Hepatocyte (in vitro differentiated cells): ENCODE data around the gene RAB3C. TPM values are rescaled to one million over a fixed set of nuclear protein-coding genes. Genes with fewer than 3 reads are reported as not detected.

ENCODE experiments used
- DNase-seq: peaks from one replicate; pipeline ENCODE4 v3.0.0-alpha.2; 2016; ENCODE audit warnings: low spot score
- H2AFZ ChIP-seq: fragments of 200-600 bp; sonication (generic); 2 replicates; pipeline ENCODE4 v1.6.0; 2016; ENCODE audit warnings: antibody characterized with exemption, mild to moderate bottlenecking
- H3K27ac ChIP-seq: fragments of 200-600 bp; sonication (generic); 2 replicates; pipeline ENCODE4 v1.5.1; 2016; ENCODE audit warnings: mild to moderate bottlenecking
- H3K27me3 ChIP-seq: fragments of 200-600 bp; sonication (generic); 2 replicates; pipeline ENCODE4 v1.6.1; 2016
- H3K36me3 ChIP-seq: fragments of 200-600 bp; sonication (generic); replicated peaks from 2 replicates; pipeline ENCODE4 v1.5.1; 2016; ENCODE audit warnings: low read depth; ENCODE audit not compliant: insufficient read depth
- H3K4me1 ChIP-seq: fragments of 200-600 bp; sonication (generic); 2 replicates; pipeline ENCODE4 v1.5.1; 2016; ENCODE audit warnings: mild to moderate bottlenecking, moderate library complexity; ENCODE audit not compliant: insufficient read depth
- H3K4me2 ChIP-seq: fragments of 200-600 bp; sonication (generic); 2 replicates; pipeline ENCODE4 v1.6.0; 2016
- H3K4me3 ChIP-seq: fragments of 200-600 bp; sonication (generic); 2 replicates; pipeline ENCODE4 v1.5.1; 2016; ENCODE audit warnings: mild to moderate bottlenecking
- H3K79me2 ChIP-seq: fragments of 200-600 bp; sonication (generic); 2 replicates; pipeline ENCODE4 v1.6.0; 2017; ENCODE audit warnings: mild to moderate bottlenecking
- H3K9me2 ChIP-seq: fragments of 200-600 bp; sonication (generic); replicated peaks from 2 replicates; pipeline ENCODE4 v1.6.0; 2017; ENCODE audit warnings: mild to moderate bottlenecking; ENCODE audit not compliant: insufficient read depth
- H3K9me3 ChIP-seq: fragments of 200-600 bp; sonication (generic); 2 replicates; pipeline ENCODE4 v1.5.1; 2016; ENCODE audit warnings: low read depth, mild to moderate bottlenecking
- H4K20me1 ChIP-seq: fragments of 200-600 bp; sonication (generic); 2 replicates; pipeline ENCODE4 v1.6.0; 2016; ENCODE audit warnings: mild to moderate bottlenecking; ENCODE audit not compliant: insufficient read depth, poor library complexity, severe bottlenecking
- CTCF ChIP-seq: fragments of 200-600 bp; sonication (generic); IDR thresholded peaks from 2 replicates; pipeline ENCODE4 v1.5.1; 2016; ENCODE audit warnings: antibody characterized with exemption, mild to moderate bottlenecking; ENCODE audit not compliant: poor library complexity
- EZH2 ChIP-seq: fragments of 200-600 bp; sonication (generic); IDR thresholded peaks from 2 replicates; pipeline ENCODE4 v1.6.1; 2016; ENCODE audit warnings: antibody characterized with exemption, mild to moderate bottlenecking, borderline replicate concordance
- EZH2phosphoT487 ChIP-seq: fragments of 200-600 bp; sonication (generic); IDR thresholded peaks from one replicate; pipeline ENCODE4 v1.6.1; 2018; ENCODE audit warnings: antibody characterized with exemption, mild to moderate bottlenecking, low read depth, moderate library complexity; ENCODE audit not compliant: unreplicated experiment, severe bottlenecking
- WGBS: methylation state at CpG from one replicate; pipeline ENCODE4 v1.1.6; 2016; ENCODE audit warnings: low lambda C conversion rate; ENCODE audit errors: missing lambda C conversion rate; 5-methylcytosine and 5-hydroxymethylcytosine counted together
- polyA plus RNA-seq: library from polyadenylated mRNA; unstranded; fragments of >200 nt; fragmentation: Nextera tagmentation; extraction: Ambion mirVana; gene quantifications from 2 replicates; pipeline ENCODE4 v1.2.1, GENCODE V29; 2016
- total RNA-seq: library from RNA; depleted of rRNA; stranded (reverse); fragments of >200 nt; gene quantifications from 2 replicates; pipeline ENCODE4 v1.2.3, GENCODE V29; 2014

RAB3C gene
- total and polyA plus RNA-seq, 2 experiments from 2014 or later: 5.2 to 6.4 TPM

GRCh38 chr5:58793888-58794657 is 211.2 kb downstream of the RAB3C start:
- no peak for DNase-seq
- TF ChIP-seq CTCF: no peak
- no peak for TF ChIP-seq EZH2
- no peak for TF ChIP-seq EZH2phosphoT487
- Histone ChIP-seq H3K4me1 (no peaks in the 10 kb centered on the region), H3K9me2 (no peaks in the 10 kb centered on the region), H3K27ac (no peak overlapping the region), H3K9me3 (no peaks in the 10 kb centered on the region), H3K79me2 (no peaks in the 10 kb centered on the region), H3K27me3 (no peaks in the 10 kb centered on the region), H4K20me1 (no peaks in the 10 kb centered on the region), H3K36me3 (no peaks in the 10 kb centered on the region), H2AFZ (no peak overlapping the region), H3K4me3 (no peak overlapping the region), H3K4me2 (no peak overlapping the region)
- WGBS: 69% methylated on average over 4 of the region's 4 CpGs

GRCh38 chr5:58794875-58795274 is 212.0 kb downstream of the RAB3C start:
- no peaks in the 10 kb centered on the region for H3K4me1 ChIP-seq
- DNase-seq: no peak
- no peaks in the 10 kb centered on the region for H3K27me3 ChIP-seq
- no peaks in the 10 kb centered on the region for H3K36me3 ChIP-seq
- H4K20me1 ChIP-seq: no peaks in the 10 kb centered on the region
- 88% methylated on average over 4 of the region's 4 CpGs for WGBS
- no peak overlapping the region for H3K4me2 ChIP-seq
- TF ChIP-seq CTCF (no peak), EZH2 (no peak), EZH2phosphoT487 (no peak)
- H3K9me3 ChIP-seq: no peaks in the 10 kb centered on the region
- H2AFZ ChIP-seq: no peak overlapping the region
- no peaks in the 10 kb centered on the region for H3K79me2 ChIP-seq
- H3K27ac ChIP-seq: no peak overlapping the region
- H3K9me2 ChIP-seq: no peaks in the 10 kb centered on the region
- H3K4me3 ChIP-seq: no peak overlapping the region

GRCh38 chr5:58795327-58795726 is 212.5 kb downstream of the RAB3C start:
- H3K79me2 ChIP-seq: no peaks in the 10 kb centered on the region
- H3K9me3 ChIP-seq: no peaks in the 10 kb centered on the region
- no peaks in the 10 kb centered on the region for H3K4me1 ChIP-seq
- H3K9me2 ChIP-seq: no peaks in the 10 kb centered on the region
- H3K4me3 ChIP-seq: no peak overlapping the region
- no peaks in the 10 kb centered on the region for H3K27me3 ChIP-seq
- H3K36me3 ChIP-seq: no peaks in the 10 kb centered on the region
- no peak overlapping the region for H3K27ac ChIP-seq
- TF ChIP-seq EZH2phosphoT487 (no peak), EZH2 (no peak), CTCF (no peak)
- no peak for DNase-seq
- H4K20me1 ChIP-seq: no peaks in the 10 kb centered on the region
- no peak overlapping the region for H3K4me2 ChIP-seq
- H2AFZ ChIP-seq: no peak overlapping the region
